ENCODE results near the gene NSD2.

- TF ChIP-seq EZH2 (IDR thresholded peaks at IDR 0.05) (no peak), POLR2AphosphoS5 (IDR thresholded peaks at IDR 0.05; ENCODE audit: borderline replicate concordance, low read depth, low read length) (no peak), FOXP2 (optimal IDR thresholded peaks at IDR 0.05; ENCODE audit: control extremely low read depth, extremely low read length, insufficient read depth) (no peak)
These were observed 112.7 kb downstream of the NSD2 start for GRCh38 chr4:1983846-1984405.
